Activated gamma-delta T cell treated with anti-CD3 and anti-CD28 coated beads, Interleukin-2, amount 50 U/mL, for 16 hours (primary cell): ENCODE measurements around the gene SLC41A3.
"Not testable (repeated sequence)": the region's sequence is repeated elsewhere in the genome, so short reads cannot be mapped to it uniquely, and the experiment has no call there.

ENCODE experiments used
- DNase-seq: peaks from one replicate; pipeline ENCODE4 v3.0.0-alpha.2; 2020; ENCODE audit warnings: low read depth

SLC41A3 gene

GRCh38 chr3:126106336-126107202 is 22.6 kb upstream of the SLC41A3 start:
- no peak for DNase-seq

- DNase-seq: no peak
Observed at GRCh38 chr3:126105691-126106187, 21.8 kb upstream of the SLC41A3 start.

GRCh38 chr3:126104742-126105605 is 21.1 kb upstream of the SLC41A3 start:
- DNase-seq: no peak

- DNase-seq: no peak
Observed at GRCh38 chr3:126104028-126104635, 20.2 kb upstream of the SLC41A3 start.

- no peak for DNase-seq
Observed at GRCh38 chr3:126103121-126104027, 19.4 kb upstream of the SLC41A3 start.

GRCh38 chr3:126102530-126102951 is 18.6 kb upstream of the SLC41A3 start:
- no peak for DNase-seq

- no peak for DNase-seq
Observed at GRCh38 chr3:126102011-126102410, 18.1 kb upstream of the SLC41A3 start.

- DNase-seq: no peak
Observed at GRCh38 chr3:126101521-126101982, 17.6 kb upstream of the SLC41A3 start.

- DNase-seq: no peak
Observed at GRCh38 chr3:126100634-126101301, 16.8 kb upstream of the SLC41A3 start.

GRCh38 chr3:126100269-126100633 is 16.3 kb upstream of the SLC41A3 start:
- DNase-seq: no peak

GRCh38 chr3:126098391-126098858 is 14.5 kb upstream of the SLC41A3 start:
- no peak for DNase-seq

- no peak for DNase-seq
Observed at GRCh38 chr3:126097801-126098200, 13.9 kb upstream of the SLC41A3 start.

- not testable (repeated sequence) for DNase-seq
Observed at GRCh38 chr3:126096274-126096673, 12.3 kb upstream of the SLC41A3 start.

GRCh38 chr3:126092128-126092527 is 8.2 kb upstream of the SLC41A3 start:
- DNase-seq: not testable (repeated sequence)

- DNase-seq: no peak
Observed at GRCh38 chr3:126087552-126088175, 3.7 kb upstream of the SLC41A3 start.

- DNase-seq: no peak
Observed at GRCh38 chr3:126085841-126086240, 1.9 kb upstream of the SLC41A3 start.

- DNase-seq: no peak
Observed at GRCh38 chr3:126085276-126085675, 1.4 kb upstream of the SLC41A3 start.

GRCh38 chr3:126084768-126085180 is 850 bp upstream of the SLC41A3 start:
- DNase-seq: no peak

GRCh38 chr3:126083511-126083912 is 412 bp downstream of the SLC41A3 start:
- DNase-seq: no peak

- DNase-seq: no peak
Observed at GRCh38 chr3:126083138-126083445, 832 bp downstream of the SLC41A3 start.
